K562 (cell line): ENCODE data around the gene GPR25.

Experiments used
- FOXA3 ChIP-seq, 2 experiments: fragments of 450-650 bp in 1 of 2; sonication (generic) in 1 of 2; formaldehyde crosslinking; IDR thresholded peaks in 1 of 2; conservative IDR thresholded peaks in 1 of 2; 2 replicates each; pipeline versions ENCODE4 v1.4.0 to v1.8.0; 2020 to 2022; ENCODE audit warnings: mild to moderate bottlenecking in 2 of 2, missing genetic modification reagents in 1 of 2
- GTF2F1 ChIP-seq: IDR thresholded peaks from 2 replicates; pipeline ENCODE4 v1.6.1; 2011; ENCODE audit warnings: low read depth, low read length, improper control_type of control experiment
- HMG20B ChIP-seq: fragments of 250-450 bp; sonication (Bioruptor Pico); IDR thresholded peaks from 2 replicates; pipeline ENCODE4 v1.5.0; 2021; ENCODE audit warnings: mild to moderate bottlenecking
- POLR2AphosphoS5 ChIP-seq: IDR thresholded peaks from 2 replicates; pipeline ENCODE4 v1.6.1; 2011; ENCODE audit warnings: mild to moderate bottlenecking, low read depth, low read length, moderate library complexity; ENCODE audit not compliant: control insufficient read depth, insufficient read depth

DNA sequence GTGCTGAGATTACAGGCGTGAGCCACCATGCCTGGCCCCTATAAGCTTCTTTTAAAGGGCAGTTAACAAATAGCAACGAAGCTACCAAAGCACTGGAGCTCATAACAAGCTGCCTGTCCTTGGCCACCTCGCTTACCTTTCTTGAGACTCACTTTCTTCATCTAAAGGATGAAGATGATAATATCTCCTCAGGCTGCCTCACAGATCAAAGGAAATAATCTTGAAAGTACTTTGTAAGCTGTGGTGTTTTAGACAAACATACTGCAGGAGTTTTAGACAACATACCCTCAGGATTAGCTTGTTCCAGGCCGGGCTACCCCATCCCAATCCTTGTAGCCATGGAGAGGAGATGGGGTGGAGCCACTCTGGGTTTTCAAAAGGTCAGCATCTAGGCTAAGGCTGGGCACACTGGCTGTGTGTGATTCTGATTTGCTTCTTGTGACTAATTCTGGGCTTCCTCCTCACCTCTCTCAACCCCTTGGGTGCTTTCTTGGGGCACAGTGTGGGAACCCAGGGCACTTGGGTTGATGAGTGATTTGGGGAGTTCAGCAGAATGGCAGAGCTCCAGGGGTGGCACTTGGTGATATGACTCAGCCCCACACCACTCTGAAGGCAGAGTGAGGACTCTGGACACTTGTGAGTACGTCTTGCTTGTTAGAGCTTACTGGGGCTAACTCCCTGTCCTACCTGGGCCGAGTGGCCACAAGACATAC lies 5.2 kb downstream of the GPR25 start:
- no peak for TF ChIP-seq POLR2AphosphoS5
- TF ChIP-seq FOXA3 (CRISPR knock-in tag; conservative IDR thresholded peaks at IDR 0.05 in 1 of 2, IDR thresholded peaks at IDR 0.05 in 1 of 2) = no peak
- TF ChIP-seq HMG20B (CRISPR knock-in tag) = no peak
- no peak for TF ChIP-seq GTF2F1
